K562 (cell line): ENCODE data around the gene CRADD. TPM values are rescaled to one million over a fixed set of nuclear protein-coding genes. Genes with fewer than 3 reads are reported as not detected.

Experiments
- DLX4 ChIP-seq: fragments of 250-450 bp; sonication (Bioruptor Pico); IDR thresholded peaks from 2 replicates; pipeline ENCODE4 v1.6.1; 2021; ENCODE audit warnings: mild to moderate bottlenecking
- DMBX1 ChIP-seq: fragments of 250-450 bp; sonication (Bioruptor Pico); IDR thresholded peaks from 2 replicates; pipeline ENCODE4 v1.8.0; 2022; ENCODE audit warnings: inconsistent platforms, mild to moderate bottlenecking, moderate library complexity, borderline replicate concordance
- E4F1 ChIP-seq: fragments of 250-450 bp; sonication (Bioruptor Pico); IDR thresholded peaks from 2 replicates; pipeline ENCODE4 v1.5.0; 2021; ENCODE audit warnings: mild to moderate bottlenecking, borderline replicate concordance
- HDAC2 ChIP-seq: fragments of 450-650 bp; IDR thresholded peaks from 2 replicates; pipeline ENCODE4 v1.6.1; 2016; ENCODE audit warnings: mild to moderate bottlenecking
- HSF4 ChIP-seq: fragments of 250-450 bp; sonication (Bioruptor Pico); IDR thresholded peaks from 2 replicates; pipeline ENCODE4 v2.1.2; 2022; ENCODE audit warnings: mild to moderate bottlenecking, moderate library complexity, borderline replicate concordance
- IRF2 ChIP-seq: sonication (generic); formaldehyde crosslinking; IDR thresholded peaks from 2 replicates; pipeline ENCODE4 v1.8.1; 2022; ENCODE audit warnings: mild to moderate bottlenecking, missing genetic modification reagents
- MEIS2 ChIP-seq: fragments of 450-650 bp; IDR thresholded peaks from 2 replicates; pipeline ENCODE4 v1.6.1; 2014; ENCODE audit warnings: mild to moderate bottlenecking; ENCODE audit not compliant: partially characterized antibody
- NCOA6 ChIP-seq: fragments of 450-650 bp; IDR thresholded peaks from 2 replicates; pipeline ENCODE4 v1.6.1; 2017; ENCODE audit warnings: mild to moderate bottlenecking
- RBM34 ChIP-seq: fragments of 200-400 bp; formaldehyde crosslinking; IDR thresholded peaks from 2 replicates; pipeline ENCODE4 v1.6.1; 2018; ENCODE audit warnings: low read length, borderline replicate concordance; ENCODE audit not compliant: insufficient read depth
- SRSF7 ChIP-seq: fragments of 200-400 bp; formaldehyde crosslinking; optimal IDR thresholded peaks from 2 replicates; pipeline ENCODE3; 2017; ENCODE audit warnings: mild to moderate bottlenecking, low read depth, low read length
- ZNF584 ChIP-seq: fragments of 200-800 bp; sonication (Bioruptor generic); IDR thresholded peaks from 2 replicates; pipeline ENCODE4 v1.6.1; 2016; ENCODE audit warnings: low read depth, mild to moderate bottlenecking, missing genetic modification characterization, missing compliant biosample characterization
- polyA plus RNA-seq, 8 experiments: library from polyadenylated mRNA; depleted of rRNA in 4 of 8; stranded (reverse) in 5 of 8; unstranded in 3 of 8; fragments of >200 nt; fragmentation: Nextera tagmentation in 2 of 8; fragmentation: Illumina TruSeq in 1 of 8; extraction: Ambion mirVana in 2 of 8; extraction: Trizol in 1 of 8; gene quantifications; 2 replicates each; pipeline versions ENCODE4 v1.2.1 to v1.2.3, GENCODE V29; 2011 to 2014; ENCODE audit warnings: inconsistent platforms in 1 of 8, missing spikeins in 1 of 8
- total RNA-seq, 7 experiments: library from RNA; depleted of rRNA in 6 of 7; stranded (reverse); fragments of >200 nt in 6 of 7; fragmentation: Illumina TruSeq in 2 of 7; extraction: Trizol in 2 of 7; gene quantifications; 2 replicates each; pipeline versions ENCODE4 v1.2.1 to v1.2.3, GENCODE V29; 2011 to 2021; ENCODE audit warnings: low replicate concordance in 1 of 7
- TF ChIP-seq, protein P1 (sequence below): fragments of 450-650 bp; IDR thresholded peaks from 2 replicates; pipeline ENCODE4 v1.6.1; 2016; ENCODE audit warnings: mild to moderate bottlenecking
- TF ChIP-seq, protein P2 (sequence below): fragments of 250-450 bp; sonication (Bioruptor Pico); IDR thresholded peaks from 2 replicates; pipeline ENCODE4 v1.8.0; 2021; ENCODE audit warnings: moderate library complexity, mild to moderate bottlenecking, inconsistent platforms
- TF ChIP-seq, protein P3 (sequence below): IDR thresholded peaks from 2 replicates; pipeline ENCODE4 v1.6.1; 2012; ENCODE audit warnings: low read depth, low read length, improper control_type of control experiment, borderline replicate concordance

The CRADD gene
- total and polyA plus RNA-seq, 9 of the 15 experiments (the other 6 are each of a cell fraction or from before 2014, with no cell fraction given): 20.5 to 41.1 (median 25.9) TPM

GRCh38 chr12:93762059-93762719 lies 85.0 kb downstream of the CRADD start (continued):
- TF ChIP-seq, protein P1, sequence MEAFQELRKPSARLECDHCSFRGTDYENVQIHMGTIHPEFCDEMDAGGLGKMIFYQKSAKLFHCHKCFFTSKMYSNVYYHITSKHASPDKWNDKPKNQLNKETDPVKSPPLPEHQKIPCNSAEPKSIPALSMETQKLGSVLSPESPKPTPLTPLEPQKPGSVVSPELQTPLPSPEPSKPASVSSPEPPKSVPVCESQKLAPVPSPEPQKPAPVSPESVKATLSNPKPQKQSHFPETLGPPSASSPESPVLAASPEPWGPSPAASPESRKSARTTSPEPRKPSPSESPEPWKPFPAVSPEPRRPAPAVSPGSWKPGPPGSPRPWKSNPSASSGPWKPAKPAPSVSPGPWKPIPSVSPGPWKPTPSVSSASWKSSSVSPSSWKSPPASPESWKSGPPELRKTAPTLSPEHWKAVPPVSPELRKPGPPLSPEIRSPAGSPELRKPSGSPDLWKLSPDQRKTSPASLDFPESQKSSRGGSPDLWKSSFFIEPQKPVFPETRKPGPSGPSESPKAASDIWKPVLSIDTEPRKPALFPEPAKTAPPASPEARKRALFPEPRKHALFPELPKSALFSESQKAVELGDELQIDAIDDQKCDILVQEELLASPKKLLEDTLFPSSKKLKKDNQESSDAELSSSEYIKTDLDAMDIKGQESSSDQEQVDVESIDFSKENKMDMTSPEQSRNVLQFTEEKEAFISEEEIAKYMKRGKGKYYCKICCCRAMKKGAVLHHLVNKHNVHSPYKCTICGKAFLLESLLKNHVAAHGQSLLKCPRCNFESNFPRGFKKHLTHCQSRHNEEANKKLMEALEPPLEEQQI: no peak
- TF ChIP-seq IRF2 (no peak), SRSF7 (no peak), DLX4 (no peak), MEIS2 (peak; percentile 90), HDAC2 (no peak), RBM34 (no peak), NCOA6 (no peak), E4F1 (CRISPR knock-in tag) (no peak), DMBX1 (peak; percentile 34; the same call in 1 of the 2 replicates), ZNF584 (CRISPR knock-in tag) (peak; percentile 27), HSF4 (CRISPR knock-in tag) (no peak)
- TF ChIP-seq, protein P2, sequence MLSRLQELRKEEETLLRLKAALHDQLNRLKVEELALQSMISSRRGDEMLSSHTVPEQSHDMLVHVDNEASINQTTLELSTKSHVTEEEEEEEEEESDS: no peak
- TF ChIP-seq, protein P3, sequence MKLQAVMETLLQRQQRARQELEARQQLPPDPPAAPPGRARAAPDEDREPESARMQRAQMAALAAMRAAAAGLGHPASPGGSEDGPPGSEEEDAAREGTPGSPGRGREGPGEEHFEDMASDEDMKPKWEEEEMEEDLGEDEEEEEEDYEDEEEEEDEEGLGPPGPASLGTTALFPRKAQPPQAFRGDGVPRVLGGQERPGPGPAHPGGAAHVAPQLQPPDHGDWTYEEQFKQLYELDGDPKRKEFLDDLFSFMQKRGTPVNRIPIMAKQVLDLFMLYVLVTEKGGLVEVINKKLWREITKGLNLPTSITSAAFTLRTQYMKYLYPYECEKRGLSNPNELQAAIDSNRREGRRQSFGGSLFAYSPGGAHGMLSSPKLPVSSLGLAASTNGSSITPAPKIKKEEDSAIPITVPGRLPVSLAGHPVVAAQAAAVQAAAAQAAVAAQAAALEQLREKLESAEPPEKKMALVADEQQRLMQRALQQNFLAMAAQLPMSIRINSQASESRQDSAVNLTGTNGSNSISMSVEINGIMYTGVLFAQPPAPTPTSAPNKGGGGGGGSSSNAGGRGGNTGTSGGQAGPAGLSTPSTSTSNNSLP: 0 out of 2 replicates have a peak, but pooled peaks have one; percentile 30
